ENCODE data around the gene CCDC74A.
A peak's percentile ranks its signal among the peaks of the same experiment; 100 is the strongest.
"Not testable (repeated sequence)": the region's sequence is repeated elsewhere in the genome, so short reads cannot be mapped to it uniquely, and the experiment has no call there.

The CCDC74A gene

GRCh38 chr2:131503587-131503986, 24.1 kb upstream of the CCDC74A start:
- DNase-seq = not testable (repeated sequence)

GRCh38 chr2:131504082-131504750, 23.5 kb upstream of the CCDC74A start:
- not testable (repeated sequence) for DNase-seq

- no peak for DNase-seq
Measured at GRCh38 chr2:131509615-131510014, 18.1 kb upstream of the CCDC74A start.

- not testable (repeated sequence) for DNase-seq
Measured at GRCh38 chr2:131511291-131511968, 16.3 kb upstream of the CCDC74A start.

- DNase-seq = not testable (repeated sequence)
Measured at GRCh38 chr2:131511969-131512870, 15.5 kb upstream of the CCDC74A start.

- not testable (repeated sequence) for DNase-seq
Measured at GRCh38 chr2:131514408-131515166, 13.1 kb upstream of the CCDC74A start.

- not testable (repeated sequence) for DNase-seq
Measured at GRCh38 chr2:131515235-131515634, 12.5 kb upstream of the CCDC74A start.

GRCh38 chr2:131516011-131516410, 11.7 kb upstream of the CCDC74A start:
- DNase-seq = no peak

- DNase-seq = not testable (repeated sequence)
Measured at GRCh38 chr2:131516621-131517020, 11.1 kb upstream of the CCDC74A start.

GRCh38 chr2:131517106-131517831, 10.4 kb upstream of the CCDC74A start:
- no peak for DNase-seq

GRCh38 chr2:131517856-131518255, 9.8 kb upstream of the CCDC74A start:
- not testable (repeated sequence) for DNase-seq

- DNase-seq = not testable (repeated sequence)
Measured at GRCh38 chr2:131518531-131518930, 9.2 kb upstream of the CCDC74A start.

GRCh38 chr2:131519466-131519865, 8.2 kb upstream of the CCDC74A start:
- DNase-seq = no peak

GRCh38 chr2:131519871-131520470, 7.7 kb upstream of the CCDC74A start:
- DNase-seq = not testable (repeated sequence)

- DNase-seq = no peak
Measured at GRCh38 chr2:131520526-131520925, 7.2 kb upstream of the CCDC74A start.

GRCh38 chr2:131521524-131521923, 6.2 kb upstream of the CCDC74A start:
- not testable (repeated sequence) for DNase-seq

GRCh38 chr2:131521961-131522781, 5.5 kb upstream of the CCDC74A start:
- DNase-seq = no peak

- not testable (repeated sequence) for DNase-seq
Measured at GRCh38 chr2:131525256-131525655, 2.4 kb upstream of the CCDC74A start.

- DNase-seq = peak; percentile 44
Measured at GRCh38 chr2:131528981-131529863, 1.5 kb downstream of the CCDC74A start.
